Panc1 (cell line): ENCODE measurements around the gene IRF2BP2. TPM values are rescaled to one million over a fixed set of nuclear protein-coding genes. Genes with fewer than 3 reads are reported as not detected.

ENCODE experiments used
- ATAC-seq: fragments of 200-7000 bp; cut with Tn5 transposase; 2 replicates; pipeline ENCODE4 v1.9.1; 2020; ENCODE audit warnings: mild to moderate bottlenecking, moderate library complexity
- BruUV-seq: library from RNA; stranded (reverse); fragments of 400-500 nt; replicated peaks from 2 replicates; lab custom pipeline; 2021; lab: Mats Ljungman, UMichigan
- CTCF ChIA-PET: fragments of 300-600 bp; sonication (Branson Sonifier 250); formaldehyde crosslinking; loops from one replicate; lab custom pipeline; 2022; ENCODE audit warnings: antibody characterized with exemption; lab: Charles Lee
- POLR2A ChIA-PET: fragments of 300-600 bp; sonication (Branson Sonifier 250); formaldehyde crosslinking; loops from one replicate; lab custom pipeline; 2022; ENCODE audit warnings: antibody characterized with exemption; lab: Charles Lee
- DNase-seq: peaks from one replicate; pipeline ENCODE4 v3.0.0-alpha.2; 2010; ENCODE audit warnings: low read depth, low spot score
- H3K27ac ChIP-seq: 2 replicates; pipeline ENCODE4 v1.5.1; 2011; ENCODE audit warnings: mild to moderate bottlenecking, low read length, inconsistent platforms
- H3K27me3 ChIP-seq: fragments of 200-500 bp; sonication (Bioruptor generic); 2 replicates; pipeline ENCODE4 v1.6.0; 2014; ENCODE audit warnings: low read length, inconsistent platforms; ENCODE audit not compliant: control insufficient read depth, insufficient read depth
- H3K36me3 ChIP-seq: fragments of 200-500 bp; sonication (Bioruptor generic); 2 replicates; pipeline ENCODE4 v1.5.1; 2014; ENCODE audit warnings: inconsistent platforms, mild to moderate bottlenecking, low read length, moderate library complexity; ENCODE audit not compliant: control insufficient read depth, insufficient read depth
- H3K4me1 ChIP-seq: 2 replicates; pipeline ENCODE4 v1.5.1; 2011; ENCODE audit warnings: inconsistent platforms, mild to moderate bottlenecking, low read length, moderate library complexity; ENCODE audit not compliant: control insufficient read depth, insufficient read depth
- H3K4me3 ChIP-seq, 2 experiments: 2 replicates each; pipeline ENCODE4 v1.5.1; 2011 to 2012; ENCODE audit warnings: low read depth in 2 of 2, low read length in 2 of 2, mild to moderate bottlenecking in 2 of 2, inconsistent platforms in 1 of 2, moderate library complexity in 1 of 2
- H3K9me3 ChIP-seq: fragments of 200-500 bp; sonication (Bioruptor generic); 2 replicates; pipeline ENCODE4 v1.5.1; 2014; ENCODE audit warnings: low read depth, mild to moderate bottlenecking, inconsistent platforms, low read length, moderate library complexity; ENCODE audit not compliant: control insufficient read depth, insufficient read depth
- POLR2AphosphoS5 ChIP-seq: IDR thresholded peaks from 2 replicates; pipeline ENCODE4 v1.6.1; 2012; ENCODE audit warnings: mild to moderate bottlenecking, low read depth, low read length, moderate library complexity
- SIN3A ChIP-seq: IDR thresholded peaks from 2 replicates; pipeline ENCODE4 v1.6.1; 2012; ENCODE audit warnings: low read depth, mild to moderate bottlenecking, low read length, moderate library complexity, borderline replicate concordance; ENCODE audit not compliant: insufficient read depth
- TCF7L2 ChIP-seq: IDR thresholded peaks from 2 replicates; pipeline ENCODE4 v1.6.1; 2011; ENCODE audit warnings: mild to moderate bottlenecking, low read depth, low read length, inconsistent platforms
- in situ Hi-C: cut with HindIII; loops from 2 replicates; pipeline ENCODE4 v1.10.0; 2016; ENCODE audit warnings: low sequenced_read_pairs, low pct_unique_long_range_greater_than_20kb
- intact Hi-C: fragments of 100-400 bp; cut with micrococcal nuclease; formaldehyde crosslinking; loops from one replicate; pipeline ENCODE4 v1.10.0; 2022; ENCODE audit not compliant: unreplicated experiment
- total RNA-seq: library from RNA; stranded (reverse); gene quantifications from one replicate; pipeline ENCODE4 v1.2.1, GENCODE V29; 2021; ENCODE audit not compliant: unreplicated experiment
- TF ChIP-seq, protein P1 (sequence below), 2 experiments: IDR thresholded peaks; 2 replicates each; pipeline ENCODE4 v1.6.1; 2011 to 2012; ENCODE audit warnings: low read depth in 2 of 2, control low read depth in 1 of 2, low read length in 1 of 2, mild to moderate bottlenecking in 1 of 2, moderate library complexity in 1 of 2; ENCODE audit not compliant: insufficient read depth in 1 of 2
- TF ChIP-seq, protein P2 (sequence below): fragments of 450-650 bp; IDR thresholded peaks from 2 replicates; pipeline ENCODE4 v1.5.1; 2017; ENCODE audit warnings: mild to moderate bottlenecking

IRF2BP2 gene
- total RNA-seq, 1 experiment from 2014 or later: 187 TPM

DNA sequence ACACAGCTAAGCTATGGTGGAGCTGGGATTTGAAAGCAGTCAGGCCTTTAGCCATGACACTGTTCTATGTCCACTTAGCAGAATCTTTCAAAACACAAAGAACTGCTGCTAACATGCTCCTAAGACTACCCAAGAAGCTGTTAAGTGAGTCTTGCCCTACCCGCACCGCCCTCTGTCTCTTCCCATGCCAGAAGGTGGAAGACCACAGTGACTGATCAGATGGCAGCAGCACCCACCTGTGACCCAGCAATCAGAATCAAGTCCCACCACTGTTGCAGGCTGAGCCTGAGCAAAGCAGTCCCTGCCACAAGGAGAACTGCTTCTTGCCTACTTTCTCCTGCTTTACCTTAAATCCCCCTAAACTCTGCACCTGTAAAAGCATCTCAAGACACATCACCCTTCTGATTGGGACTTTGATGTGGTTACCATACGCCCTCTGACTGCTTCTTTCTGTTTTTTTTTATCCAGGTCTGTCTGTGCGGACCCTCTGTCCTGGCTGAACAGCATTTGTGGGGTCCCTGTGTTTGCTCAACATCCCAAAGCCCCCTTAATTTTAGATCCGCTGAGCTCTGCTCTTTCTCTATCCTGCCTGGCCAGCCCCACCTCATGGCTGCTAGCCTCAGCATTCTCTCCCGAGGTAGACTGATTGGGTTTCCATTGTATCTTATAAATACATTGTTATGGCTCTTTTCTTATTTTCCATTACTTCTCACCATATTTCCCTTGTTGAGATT lies 16.0 kb downstream of the IRF2BP2 start:
- peaks cover 6% of the 10 kb centered on the region for H3K4me1 ChIP-seq
- POLR2A ChIA-PET: interaction anchor here (0.7 kb wide), 1 partner anchor 10 kb away, joined by 5 read pairs; no protein-coding TSS in a partner anchor
- in situ Hi-C loops (no loop called here), intact Hi-C loops (no loop called here)
- ATAC-seq (no peak), DNase-seq (no peak)
- CTCF ChIA-PET: interaction anchor here (0.6 kb wide), 1 partner anchor 112 kb away, joined by 4 read pairs; no protein-coding TSS in a partner anchor
- H3K4me3 ChIP-seq: no peak overlapping the region
- no peak overlapping the region; the same call in 1 of the 2 replicates for H3K27ac ChIP-seq
- no peaks in the 10 kb centered on the region for H3K27me3 ChIP-seq
- H3K9me3 ChIP-seq: peaks cover 17% of the 10 kb centered on the region; the same call in 1 of the 2 replicates
- no TSS peak for BruUV-seq
- no peaks in the 10 kb centered on the region for H3K36me3 ChIP-seq
- no peak for TF ChIP-seq TCF7L2
- TF ChIP-seq, protein P1, sequence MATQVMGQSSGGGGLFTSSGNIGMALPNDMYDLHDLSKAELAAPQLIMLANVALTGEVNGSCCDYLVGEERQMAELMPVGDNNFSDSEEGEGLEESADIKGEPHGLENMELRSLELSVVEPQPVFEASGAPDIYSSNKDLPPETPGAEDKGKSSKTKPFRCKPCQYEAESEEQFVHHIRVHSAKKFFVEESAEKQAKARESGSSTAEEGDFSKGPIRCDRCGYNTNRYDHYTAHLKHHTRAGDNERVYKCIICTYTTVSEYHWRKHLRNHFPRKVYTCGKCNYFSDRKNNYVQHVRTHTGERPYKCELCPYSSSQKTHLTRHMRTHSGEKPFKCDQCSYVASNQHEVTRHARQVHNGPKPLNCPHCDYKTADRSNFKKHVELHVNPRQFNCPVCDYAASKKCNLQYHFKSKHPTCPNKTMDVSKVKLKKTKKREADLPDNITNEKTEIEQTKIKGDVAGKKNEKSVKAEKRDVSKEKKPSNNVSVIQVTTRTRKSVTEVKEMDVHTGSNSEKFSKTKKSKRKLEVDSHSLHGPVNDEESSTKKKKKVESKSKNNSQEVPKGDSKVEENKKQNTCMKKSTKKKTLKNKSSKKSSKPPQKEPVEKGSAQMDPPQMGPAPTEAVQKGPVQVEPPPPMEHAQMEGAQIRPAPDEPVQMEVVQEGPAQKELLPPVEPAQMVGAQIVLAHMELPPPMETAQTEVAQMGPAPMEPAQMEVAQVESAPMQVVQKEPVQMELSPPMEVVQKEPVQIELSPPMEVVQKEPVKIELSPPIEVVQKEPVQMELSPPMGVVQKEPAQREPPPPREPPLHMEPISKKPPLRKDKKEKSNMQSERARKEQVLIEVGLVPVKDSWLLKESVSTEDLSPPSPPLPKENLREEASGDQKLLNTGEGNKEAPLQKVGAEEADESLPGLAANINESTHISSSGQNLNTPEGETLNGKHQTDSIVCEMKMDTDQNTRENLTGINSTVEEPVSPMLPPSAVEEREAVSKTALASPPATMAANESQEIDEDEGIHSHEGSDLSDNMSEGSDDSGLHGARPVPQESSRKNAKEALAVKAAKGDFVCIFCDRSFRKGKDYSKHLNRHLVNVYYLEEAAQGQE (IDR thresholded peaks at IDR 0.05; ENCODE audit: insufficient read depth in 1 of 2, low read depth in 2 of 2, low read length in 1 of 2): no peak
- TF ChIP-seq, protein P2, sequence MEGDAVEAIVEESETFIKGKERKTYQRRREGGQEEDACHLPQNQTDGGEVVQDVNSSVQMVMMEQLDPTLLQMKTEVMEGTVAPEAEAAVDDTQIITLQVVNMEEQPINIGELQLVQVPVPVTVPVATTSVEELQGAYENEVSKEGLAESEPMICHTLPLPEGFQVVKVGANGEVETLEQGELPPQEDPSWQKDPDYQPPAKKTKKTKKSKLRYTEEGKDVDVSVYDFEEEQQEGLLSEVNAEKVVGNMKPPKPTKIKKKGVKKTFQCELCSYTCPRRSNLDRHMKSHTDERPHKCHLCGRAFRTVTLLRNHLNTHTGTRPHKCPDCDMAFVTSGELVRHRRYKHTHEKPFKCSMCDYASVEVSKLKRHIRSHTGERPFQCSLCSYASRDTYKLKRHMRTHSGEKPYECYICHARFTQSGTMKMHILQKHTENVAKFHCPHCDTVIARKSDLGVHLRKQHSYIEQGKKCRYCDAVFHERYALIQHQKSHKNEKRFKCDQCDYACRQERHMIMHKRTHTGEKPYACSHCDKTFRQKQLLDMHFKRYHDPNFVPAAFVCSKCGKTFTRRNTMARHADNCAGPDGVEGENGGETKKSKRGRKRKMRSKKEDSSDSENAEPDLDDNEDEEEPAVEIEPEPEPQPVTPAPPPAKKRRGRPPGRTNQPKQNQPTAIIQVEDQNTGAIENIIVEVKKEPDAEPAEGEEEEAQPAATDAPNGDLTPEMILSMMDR: no peak
- TF ChIP-seq POLR2AphosphoS5: no peak
- no peak for TF ChIP-seq SIN3A

DNA sequence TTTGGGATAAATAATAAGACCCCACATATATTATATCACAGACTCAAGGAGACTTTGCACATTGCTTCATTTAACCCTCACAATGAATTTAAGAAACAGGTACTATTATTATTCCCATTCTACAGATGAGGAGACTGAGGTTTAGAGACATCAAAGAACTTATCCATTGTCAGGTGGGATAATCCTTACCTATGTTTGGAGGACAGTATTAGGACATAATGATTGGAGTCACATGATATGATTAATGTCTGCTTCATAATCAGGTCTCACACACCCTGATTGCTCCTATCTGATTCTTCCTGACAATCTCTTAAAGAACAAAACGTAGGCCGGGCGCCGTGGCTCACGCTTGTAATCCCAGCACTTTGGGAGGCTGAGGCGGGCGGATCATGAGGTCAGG lies 16.9 kb downstream of the IRF2BP2 start:
- Histone ChIP-seq H3K36me3 (no peaks in the 10 kb centered on the region), H3K4me3 (no peak overlapping the region), H3K4me1 (no peaks in the 10 kb centered on the region), H3K9me3 (peaks cover 17% of the 10 kb centered on the region; the same call in 1 of the 2 replicates), H3K27me3 (no peaks in the 10 kb centered on the region), H3K27ac (no peak overlapping the region)
- DNase-seq (no peak), ATAC-seq (no peak)
- in situ Hi-C loops (no loop called here), intact Hi-C loops (no loop called here)
- ChIA-PET CTCF (interaction anchor here (0.6 kb wide), 1 partner anchor 111 kb away, joined by 4 read pairs; no protein-coding TSS in a partner anchor), POLR2A (no interaction called here)
- BruUV-seq: no TSS peak
- TF ChIP-seq, protein P2: no peak
- TF ChIP-seq SIN3A (no peak), TCF7L2 (no peak)
- TF ChIP-seq, protein P1 (IDR thresholded peaks at IDR 0.05; ENCODE audit: insufficient read depth in 1 of 2, low read depth in 2 of 2, low read length in 1 of 2): no peak
